ENCODE data around the gene ERBIN.

- no peak for TF ChIP-seq CTCF (conservative IDR thresholded peaks at IDR 0.05)
- no peak for TF ChIP-seq ZFX (IDR thresholded peaks at IDR 0.05)
Measured at GRCh38 chr5:65903581-65903980, 22.8 kb upstream of the ERBIN start.
